A549 (cell line): ENCODE measurements around the gene EVC2. TPM values are rescaled to one million over a fixed set of nuclear protein-coding genes. Genes with fewer than 3 reads are reported as not detected.

ENCODE experiments used
- ATAC-seq, 2 experiments: fragments of 200-7000 bp in 1 of 2; fragments of >200 bp in 1 of 2; cut with Nextera tagmentation in 1 of 2; cut with Tn5 transposase in 1 of 2; 3 replicates each; pipeline versions ENCODE4 v1.8.0 to v1.9.1; 2018 to 2020; ENCODE audit warnings: mild to moderate bottlenecking in 1 of 2, moderate library complexity in 1 of 2
- CTCF ChIA-PET: fragments of 300-600 bp; sonication (Branson Sonifier 250); formaldehyde crosslinking; extraction: SDS; loops from one replicate; lab custom pipeline; 2021; ENCODE audit warnings: antibody characterized with exemption, inconsistent platforms; lab: Yijun Ruan, JAX
- POLR2A ChIA-PET: fragments of 350-600 bp; formaldehyde crosslinking; extraction: SDS; loops from one replicate; lab custom pipeline; 2021; ENCODE audit warnings: antibody characterized with exemption, inconsistent platforms; lab: Yijun Ruan, JAX
- DNase-seq, 2 experiments: peaks; one replicate each; pipeline versions ENCODE4 v3.0.0 to v3.0.0-alpha.2; 2011 to 2016; ENCODE audit warnings: low read depth in 1 of 2, low spot score in 1 of 2
- FAIRE-seq: peaks from 2 replicates; lab custom pipeline; 2011; peaks lifted over from hg19 to GRCh38; lab: Jason Lieb, UNC
- H3K27ac ChIP-seq, 2 experiments: fragments of >200 bp; sonication (Bioruptor Twin); formaldehyde crosslinking; 3 replicates each; pipeline ENCODE4 v1.5.1; 2016 to 2017
- H3K4me1 ChIP-seq: fragments of >200 bp; sonication (Bioruptor Twin); formaldehyde crosslinking; 3 replicates; pipeline ENCODE4 v1.6.1; 2016
- H3K4me2 ChIP-seq: fragments of >200 bp; sonication (Bioruptor Twin); formaldehyde crosslinking; 3 replicates; pipeline ENCODE4 v1.6.1; 2016
- H3K4me3 ChIP-seq: fragments of >200 bp; sonication (Bioruptor Twin); formaldehyde crosslinking; 3 replicates; pipeline ENCODE4 v1.5.1; 2016
- H3K9me3 ChIP-seq: fragments of >200 bp; sonication (Bioruptor Twin); formaldehyde crosslinking; 3 replicates; pipeline ENCODE4 v1.6.1; 2016
- BHLHE40 ChIP-seq: IDR thresholded peaks from 2 replicates; pipeline ENCODE4 v1.6.1; 2012; ENCODE audit warnings: low read depth, low read length, inconsistent platforms
- EHF ChIP-seq: fragments of 250-450 bp; sonication (Bioruptor Pico); IDR thresholded peaks from 2 replicates; pipeline ENCODE4 v1.5.0; 2020; ENCODE audit warnings: mild to moderate bottlenecking
- FOSB ChIP-seq: fragments of 250-450 bp; sonication (Bioruptor Pico); IDR thresholded peaks from 2 replicates; pipeline ENCODE4 v1.5.0; 2020; ENCODE audit warnings: mild to moderate bottlenecking, moderate library complexity
- GATA3 ChIP-seq: IDR thresholded peaks from 2 replicates; pipeline ENCODE4 v1.6.1; 2012; ENCODE audit warnings: borderline replicate concordance
- HEYL ChIP-seq: fragments of 250-450 bp; sonication (Bioruptor Pico); IDR thresholded peaks from 2 replicates; pipeline ENCODE4 v1.8.0; 2021; ENCODE audit warnings: mild to moderate bottlenecking, moderate library complexity
- JUN ChIP-seq, 2 experiments: fragments of >200 bp; sonication (Bioruptor Twin); formaldehyde crosslinking; IDR thresholded peaks; 2 replicates in 1 of 2; 3 replicates in 1 of 2; pipeline ENCODE4 v1.6.1; 2016 to 2017
- KDM1A ChIP-seq: fragments of 200-600 bp; sonication (generic); IDR thresholded peaks from 2 replicates; pipeline ENCODE4 v1.6.1; 2016; ENCODE audit warnings: low read depth, mild to moderate bottlenecking
- MAX ChIP-seq: IDR thresholded peaks from 2 replicates; pipeline ENCODE4 v1.6.1; 2012
- NPAS2 ChIP-seq: fragments of 250-450 bp; sonication (Bioruptor Pico); IDR thresholded peaks from 2 replicates; pipeline ENCODE4 v1.8.0; 2022; ENCODE audit warnings: mild to moderate bottlenecking, moderate library complexity, borderline replicate concordance
- NR3C1 ChIP-seq: fragments of >200 bp; sonication (Bioruptor Twin); formaldehyde crosslinking; IDR thresholded peaks from 3 replicates; pipeline ENCODE4 v1.6.1; 2017
- PHF8 ChIP-seq: fragments of 200-600 bp; sonication (generic); IDR thresholded peaks from 2 replicates; pipeline ENCODE4 v1.6.1; 2016; ENCODE audit warnings: low read depth, mild to moderate bottlenecking, antibody characterized with exemption, moderate library complexity, borderline replicate concordance
- POLR2A ChIP-seq: IDR thresholded peaks from 2 replicates; pipeline ENCODE4 v1.6.1; 2012; ENCODE audit warnings: mild to moderate bottlenecking, low read length
- RAD21 ChIP-seq, 2 experiments: fragments of >200 bp in 1 of 2; sonication (Bioruptor Twin) in 1 of 2; formaldehyde crosslinking in 1 of 2; IDR thresholded peaks in 1 of 2; conservative IDR thresholded peaks in 1 of 2; 2 replicates in 1 of 2; 3 replicates in 1 of 2; pipeline ENCODE4 v1.6.1; 2012 to 2018; ENCODE audit warnings: inconsistent platforms in 1 of 2
- RARB ChIP-seq: fragments of 250-450 bp; sonication (Bioruptor Pico); IDR thresholded peaks from 2 replicates; pipeline ENCODE4 v1.8.0; 2021; ENCODE audit warnings: mild to moderate bottlenecking, moderate library complexity
- RCOR1 ChIP-seq: fragments of 150-350 bp; IDR thresholded peaks from 2 replicates; pipeline ENCODE4 v1.6.1; 2014; ENCODE audit warnings: antibody characterized with exemption, low read length, low read depth
- RFX5 ChIP-seq: fragments of 450-650 bp; IDR thresholded peaks from 2 replicates; pipeline ENCODE4 v1.7.1; 2014; ENCODE audit warnings: antibody characterized with exemption, mild to moderate bottlenecking, moderate library complexity
- RNF2 ChIP-seq: fragments of 200-600 bp; sonication (generic); IDR thresholded peaks from 2 replicates; pipeline ENCODE4 v1.6.1; 2016; ENCODE audit warnings: low read depth, mild to moderate bottlenecking, antibody characterized with exemption, moderate library complexity, borderline replicate concordance
- TFCP2L1 ChIP-seq: fragments of 250-450 bp; sonication (Bioruptor Pico); IDR thresholded peaks from 2 replicates; pipeline ENCODE4 v1.5.0; 2021; ENCODE audit warnings: mild to moderate bottlenecking
- TP53 ChIP-seq: fragments of 250-450 bp; sonication (Bioruptor Pico); IDR thresholded peaks from 2 replicates; pipeline ENCODE4 v1.5.0; 2021; ENCODE audit warnings: mild to moderate bottlenecking, moderate library complexity
- ZC3H11A ChIP-seq: fragments of 450-650 bp; IDR thresholded peaks from 2 replicates; pipeline ENCODE4 v1.6.1; 2014; ENCODE audit warnings: antibody characterized with exemption, mild to moderate bottlenecking
- ZFP36 ChIP-seq: fragments of 450-650 bp; IDR thresholded peaks from 2 replicates; pipeline ENCODE4 v1.6.1; 2014; ENCODE audit warnings: borderline replicate concordance; ENCODE audit not compliant: partially characterized antibody
- ZSCAN20 ChIP-seq: fragments of 250-450 bp; sonication (Bioruptor Pico); IDR thresholded peaks from 2 replicates; pipeline ENCODE4 v1.8.0; 2022; ENCODE audit warnings: mild to moderate bottlenecking, moderate library complexity
- WGBS: methylation state at CpG from one replicate; pipeline ENCODE4 v1.1.6; 2017; ENCODE audit errors: missing lambda C conversion rate; 5-methylcytosine and 5-hydroxymethylcytosine counted together
- polyA plus RNA-seq, 4 experiments: library from polyadenylated mRNA; depleted of rRNA in 3 of 4; stranded (reverse); fragments of >200 nt; fragmentation: RNase III in 1 of 4; extraction: RNeasy Plus Mini Kit Qiagen cat#74134 plus additional on column Dnase treatment in 1 of 4; gene quantifications; 2 replicates in 3 of 4; 3 replicates in 1 of 4; pipeline ENCODE4 v1.2.3, GENCODE V29; 2011 to 2017
- TF ChIP-seq, protein P1 (sequence below): fragments of >200 bp; sonication (Bioruptor Twin); formaldehyde crosslinking; IDR thresholded peaks from 3 replicates; pipeline ENCODE4 v1.5.1; 2016
- TF ChIP-seq, protein P2 (sequence below): fragments of >200 bp; sonication (Bioruptor Twin); formaldehyde crosslinking; IDR thresholded peaks from 3 replicates; pipeline ENCODE4 v1.6.1; 2016
- TF ChIP-seq, protein P3 (sequence below): fragments of 150-350 bp; IDR thresholded peaks from 2 replicates; pipeline ENCODE4 v1.6.1; 2014; ENCODE audit warnings: low read depth, mild to moderate bottlenecking, low read length

The EVC2 gene
- polyA plus RNA-seq, 2 of the 4 experiments (the other 2 are of a cell fraction), result 0.96 to 1.5 TPM

- POLR2A ChIA-PET, result no interaction called here
- WGBS, result 26% methylated on average over 1 of the region's 1 CpG
- ATAC-seq, result no peak
- no peak for DNase-seq
- no peak overlapping the region for H3K4me3 ChIP-seq
- no peak overlapping the region for H3K4me2 ChIP-seq
- H3K9me3 ChIP-seq, result no peaks in the 10 kb centered on the region
- H3K27ac ChIP-seq, result no peak overlapping the region
- no peak for FAIRE-seq
- H3K4me1 ChIP-seq, result no peaks in the 10 kb centered on the region
- TF ChIP-seq, protein P1, sequence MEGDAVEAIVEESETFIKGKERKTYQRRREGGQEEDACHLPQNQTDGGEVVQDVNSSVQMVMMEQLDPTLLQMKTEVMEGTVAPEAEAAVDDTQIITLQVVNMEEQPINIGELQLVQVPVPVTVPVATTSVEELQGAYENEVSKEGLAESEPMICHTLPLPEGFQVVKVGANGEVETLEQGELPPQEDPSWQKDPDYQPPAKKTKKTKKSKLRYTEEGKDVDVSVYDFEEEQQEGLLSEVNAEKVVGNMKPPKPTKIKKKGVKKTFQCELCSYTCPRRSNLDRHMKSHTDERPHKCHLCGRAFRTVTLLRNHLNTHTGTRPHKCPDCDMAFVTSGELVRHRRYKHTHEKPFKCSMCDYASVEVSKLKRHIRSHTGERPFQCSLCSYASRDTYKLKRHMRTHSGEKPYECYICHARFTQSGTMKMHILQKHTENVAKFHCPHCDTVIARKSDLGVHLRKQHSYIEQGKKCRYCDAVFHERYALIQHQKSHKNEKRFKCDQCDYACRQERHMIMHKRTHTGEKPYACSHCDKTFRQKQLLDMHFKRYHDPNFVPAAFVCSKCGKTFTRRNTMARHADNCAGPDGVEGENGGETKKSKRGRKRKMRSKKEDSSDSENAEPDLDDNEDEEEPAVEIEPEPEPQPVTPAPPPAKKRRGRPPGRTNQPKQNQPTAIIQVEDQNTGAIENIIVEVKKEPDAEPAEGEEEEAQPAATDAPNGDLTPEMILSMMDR, result no peak
- no peak for TF ChIP-seq RNF2
- no peak for TF ChIP-seq NR3C1
- TF ChIP-seq BHLHE40, result no peak
- no peak for TF ChIP-seq KDM1A
- TF ChIP-seq, protein P2, sequence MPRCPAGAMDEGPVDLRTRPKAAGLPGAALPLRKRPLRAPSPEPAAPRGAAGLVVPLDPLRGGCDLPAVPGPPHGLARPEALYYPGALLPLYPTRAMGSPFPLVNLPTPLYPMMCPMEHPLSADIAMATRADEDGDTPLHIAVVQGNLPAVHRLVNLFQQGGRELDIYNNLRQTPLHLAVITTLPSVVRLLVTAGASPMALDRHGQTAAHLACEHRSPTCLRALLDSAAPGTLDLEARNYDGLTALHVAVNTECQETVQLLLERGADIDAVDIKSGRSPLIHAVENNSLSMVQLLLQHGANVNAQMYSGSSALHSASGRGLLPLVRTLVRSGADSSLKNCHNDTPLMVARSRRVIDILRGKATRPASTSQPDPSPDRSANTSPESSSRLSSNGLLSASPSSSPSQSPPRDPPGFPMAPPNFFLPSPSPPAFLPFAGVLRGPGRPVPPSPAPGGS, result no peak
- no peak for TF ChIP-seq MAX
- TF ChIP-seq GATA3, result no peak
- TF ChIP-seq PHF8, result no peak
- TF ChIP-seq RAD21 (conservative IDR thresholded peaks at IDR 0.05 in 1 of 2, IDR thresholded peaks at IDR 0.05 in 1 of 2), result no peak
- no peak for TF ChIP-seq POLR2A
- TF ChIP-seq EHF (CRISPR knock-in tag), result no peak
- CTCF ChIA-PET, result no interaction called here
These were observed 41.6 kb downstream of the EVC2 start for GRCh38 chr4:5666741-5667140.

DNA sequence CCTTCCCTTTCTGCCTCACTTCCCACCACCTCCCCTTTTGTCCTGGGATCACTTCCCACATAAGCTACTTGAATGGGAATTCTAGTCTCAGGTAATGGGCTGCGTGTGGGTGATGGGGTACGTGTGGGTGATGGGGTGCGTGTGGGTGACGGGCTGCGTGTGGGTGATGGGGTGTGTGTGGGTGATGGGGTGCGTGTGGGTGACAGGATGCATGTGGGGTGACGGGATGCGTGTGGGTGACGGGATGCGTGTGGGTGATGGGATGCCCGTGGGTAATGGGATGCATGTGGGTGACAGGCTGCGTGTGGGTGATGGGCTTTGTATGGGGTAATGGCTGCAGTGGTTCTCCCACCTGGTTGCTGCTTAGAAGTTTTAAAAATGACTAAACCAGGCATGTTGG lies 43.6 kb downstream of the EVC2 start:
- POLR2A ChIA-PET, result no interaction called here
- WGBS, result 98% methylated on average over 12 of the region's 12 CpGs
- TF ChIP-seq MAX, result no peak
- no peak for TF ChIP-seq TP53 (CRISPR knock-in tag)
- no peak for TF ChIP-seq NPAS2 (CRISPR knock-in tag)
- TF ChIP-seq RFX5, result no peak
- TF ChIP-seq FOSB (CRISPR knock-in tag), result no peak
- no peak for TF ChIP-seq PHF8
- TF ChIP-seq HEYL (CRISPR knock-in tag), result no peak
- no peak for TF ChIP-seq GATA3
- TF ChIP-seq TFCP2L1 (CRISPR knock-in tag), result no peak
- TF ChIP-seq, protein P3, sequence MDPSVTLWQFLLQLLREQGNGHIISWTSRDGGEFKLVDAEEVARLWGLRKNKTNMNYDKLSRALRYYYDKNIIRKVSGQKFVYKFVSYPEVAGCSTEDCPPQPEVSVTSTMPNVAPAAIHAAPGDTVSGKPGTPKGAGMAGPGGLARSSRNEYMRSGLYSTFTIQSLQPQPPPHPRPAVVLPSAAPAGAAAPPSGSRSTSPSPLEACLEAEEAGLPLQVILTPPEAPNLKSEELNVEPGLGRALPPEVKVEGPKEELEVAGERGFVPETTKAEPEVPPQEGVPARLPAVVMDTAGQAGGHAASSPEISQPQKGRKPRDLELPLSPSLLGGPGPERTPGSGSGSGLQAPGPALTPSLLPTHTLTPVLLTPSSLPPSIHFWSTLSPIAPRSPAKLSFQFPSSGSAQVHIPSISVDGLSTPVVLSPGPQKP, result no peak
- no peak for TF ChIP-seq ZFP36
- no peak overlapping the region for H3K4me3 ChIP-seq
- CTCF ChIA-PET, result no interaction called here
- no peak for ATAC-seq
- H3K4me1 ChIP-seq, result no peaks in the 10 kb centered on the region
- no peak overlapping the region for H3K4me2 ChIP-seq
- DNase-seq, result no peak
- H3K9me3 ChIP-seq, result no peaks in the 10 kb centered on the region
- no peak overlapping the region for H3K27ac ChIP-seq
- FAIRE-seq, result no peak

GRCh38 chr4:5662555-5662954 lies 45.8 kb downstream of the EVC2 start:
- 86% methylated on average over 1 of the region's 1 CpG for WGBS
- no peaks in the 10 kb centered on the region for H3K9me3 ChIP-seq
- no peak overlapping the region for H3K27ac ChIP-seq
- H3K4me2 ChIP-seq, result no peak overlapping the region
- FAIRE-seq (no peak), ATAC-seq (no peak), DNase-seq (no peak)
- TF ChIP-seq ZC3H11A, result no peak
- no peak for TF ChIP-seq RCOR1
- TF ChIP-seq, protein P1, result no peak
- TF ChIP-seq JUN (IDR thresholded peaks at IDR 0.05), result no peak
- TF ChIP-seq POLR2A, result no peak
- no peak for TF ChIP-seq EHF (CRISPR knock-in tag)
- no peak for TF ChIP-seq ZSCAN20 (CRISPR knock-in tag)
- no peak for TF ChIP-seq RARB
- no peak overlapping the region for H3K4me3 ChIP-seq
- ChIA-PET CTCF (no interaction called here), POLR2A (no interaction called here)
- H3K4me1 ChIP-seq, result no peaks in the 10 kb centered on the region
